Esophagus squamous epithelium (tissue), 5 donors: Measurements from ENCODE around the gene ARVCF. TPM values are rescaled to one million over a fixed set of nuclear protein-coding genes. Genes with fewer than 3 reads are reported as not detected.

Experiments
- DNase-seq: peaks from one replicate; lab custom pipeline; 2025; lab: John Stamatoyannopoulos, UW
- H3K27ac ChIP-seq, 4 donors: fragments of 200-600 bp; sonication (generic); one replicate each; pipeline ENCODE4 v1.5.1; 2016 to 2019; ENCODE audit warnings: mild to moderate bottlenecking in 1 of 4
- H3K27me3 ChIP-seq, 4 donors: fragments of 200-600 bp; sonication (generic); 1 replicate in 3 of 4; 2 replicates in 1 of 4; pipeline versions ENCODE4 v1.5.1 to v1.6.0; 2017 to 2021; ENCODE audit warnings: antibody characterized with exemption in 1 of 4
- H3K36me3 ChIP-seq, 3 donors: fragments of 200-600 bp; sonication (generic); one replicate each; pipeline ENCODE4 v1.5.1; 2016 to 2019
- H3K4me1 ChIP-seq, 3 donors: fragments of 200-600 bp; sonication (generic); one replicate each; pipeline ENCODE4 v1.5.1; 2017 to 2019
- H3K4me3 ChIP-seq, 4 donors: fragments of 200-600 bp; sonication (generic); 1 replicate in 3 of 4; 2 replicates in 1 of 4; pipeline ENCODE4 v1.5.1; 2016 to 2019; ENCODE audit warnings: mild to moderate bottlenecking in 2 of 4, moderate library complexity in 1 of 4
- H3K9me3 ChIP-seq, 3 donors: fragments of 200-600 bp; sonication (generic); one replicate each; pipeline ENCODE4 v1.5.1; 2016 to 2019
- CTCF ChIP-seq, 6 experiments: fragments of 450-650 bp in 4 of 6; fragments of 200-600 bp in 2 of 6; sonication (generic) in 2 of 6; IDR thresholded peaks; one replicate each; pipeline ENCODE4 v1.5.1; 2016 to 2019; ENCODE audit warnings: antibody characterized with exemption in 6 of 6, mild to moderate bottlenecking in 4 of 6, moderate library complexity in 4 of 6
- POLR2A ChIP-seq, 4 donors: fragments of 450-650 bp; IDR thresholded peaks; one replicate each; pipeline ENCODE4 v1.6.1; 2017; ENCODE audit warnings: antibody characterized with exemption in 4 of 4, mild to moderate bottlenecking in 4 of 4, moderate library complexity in 3 of 4
- WGBS, 2 donors: methylation state at CpG; one replicate each; pipeline ENCODE4 v1.1.5; 2018; 5-methylcytosine and 5-hydroxymethylcytosine counted together
- intact Hi-C: fragments of 100-400 bp; cut with DNase I; formaldehyde crosslinking; loops from one replicate; pipeline ENCODE4 v1.15.0; 2022
- total RNA-seq, 4 donors: library from RNA; depleted of rRNA; stranded (reverse); fragments of >200 nt; gene quantifications; one replicate each; pipeline ENCODE4 v1.1.0, GENCODE V29; 2016
- donor health status: DM: yes; HTN: yes; CAD: no.

ARVCF gene
- total RNA-seq, 4 donors from 2014 or later = 3.1 to 10.9 (median 7.1) TPM

- Histone ChIP-seq H3K4me1 (peaks cover 0 to 37% (median 2%) of the 10 kb centered on the region in 3 donors), H3K27me3 (no peaks in the 10 kb centered on the region), H3K27ac (no peak overlapping the region), H3K9me3 (no peaks in the 10 kb centered on the region), H3K36me3 (peaks cover 0 to 55% (median 0%) of the 10 kb centered on the region in 3 donors), H3K4me3 (no peak overlapping the region)
- no peak for TF ChIP-seq POLR2A (IDR thresholded peaks at IDR 0.05)
- intact Hi-C loops = loop anchor here (10.0 kb wide), 1 partner anchor 139 kb away; the partner anchor contains the start of genes RANBP1 and TRMT2A
- WGBS, 2 donors = 63 to 75% methylated on average over 1 to 2 of the region's 4 CpGs
- DNase-seq = no peak
These were observed 41.0 kb downstream of the ARVCF start for GRCh38 chr22:19975707-19976035.

GRCh38 chr22:19974935-19975706, 41.5 kb downstream of the ARVCF start:
- Histone ChIP-seq H3K36me3 (peaks cover 0 to 53% (median 0%) of the 10 kb centered on the region in 3 donors), H3K4me1 (peaks cover 0 to 42% (median 3%) of the 10 kb centered on the region in 3 donors), H3K9me3 (no peaks in the 10 kb centered on the region), H3K4me3 (no peak overlapping the region), H3K27me3 (no peaks in the 10 kb centered on the region), H3K27ac (no peak overlapping the region)
- intact Hi-C loops = loop anchor here (10.0 kb wide), 1 partner anchor 140 kb away; the partner anchor contains the start of genes RANBP1 and TRMT2A
- 69 to 70% methylated on average over 11 to 12 of the region's 13 CpGs for WGBS, 2 donors
- no peak for DNase-seq
- TF ChIP-seq CTCF (IDR thresholded peaks at IDR 0.05) (no peak), POLR2A (IDR thresholded peaks at IDR 0.05) (no peak)

- 40 to 59% methylated on average over 1 to 2 of the region's 11 CpGs for WGBS, 2 donors
- Histone ChIP-seq H3K36me3 (peaks cover 0 to 53% (median 0%) of the 10 kb centered on the region in 3 donors), H3K9me3 (no peaks in the 10 kb centered on the region), H3K27ac (no peak overlapping the region), H3K4me1 (peaks cover 0 to 44% (median 3%) of the 10 kb centered on the region in 3 donors), H3K27me3 (no peaks in the 10 kb centered on the region), H3K4me3 (no peak overlapping the region)
- intact Hi-C loops = loop anchor here (10.0 kb wide), 1 partner anchor 140 kb away; the partner anchor contains the start of genes RANBP1 and TRMT2A
- no peak for DNase-seq
- TF ChIP-seq POLR2A (IDR thresholded peaks at IDR 0.05) (no peak), CTCF (IDR thresholded peaks at IDR 0.05) (no peak)
These were observed 42.3 kb downstream of the ARVCF start for GRCh38 chr22:19974268-19974861.

- H3K4me1 ChIP-seq = peaks cover 0 to 44% (median 3%) of the 10 kb centered on the region in 3 donors
- intact Hi-C loops = loop anchor here (10.0 kb wide), 1 partner anchor 141 kb away; the partner anchor contains the start of genes RANBP1 and TRMT2A
- H3K4me3 ChIP-seq = no peak overlapping the region
- TF ChIP-seq POLR2A (IDR thresholded peaks at IDR 0.05) = no peak
- TF ChIP-seq CTCF (IDR thresholded peaks at IDR 0.05) = no peak
- no peak for DNase-seq
- H3K27me3 ChIP-seq = no peaks in the 10 kb centered on the region
- peaks cover 0 to 53% (median 0%) of the 10 kb centered on the region in 3 donors for H3K36me3 ChIP-seq
- H3K27ac ChIP-seq = no peak overlapping the region
- H3K9me3 ChIP-seq = no peaks in the 10 kb centered on the region
- 94 to 100% methylated on average over 4 to 13 of the region's 46 CpGs for WGBS, 2 donors
These were observed 42.9 kb downstream of the ARVCF start for GRCh38 chr22:19973551-19974267.
